Epithelial cell of prostate (primary cell): ENCODE measurements around the gene ASTN2.

Experiments used
- DNase-seq: peaks from one replicate; pipeline ENCODE4 v3.0.0-alpha.2; 2011; ENCODE audit warnings: low read depth, low spot score
- H3K27ac ChIP-seq: fragments of 450-650 bp; 2 replicates; pipeline ENCODE4 v1.5.1; 2017; ENCODE audit warnings: mild to moderate bottlenecking

Gene ASTN2

DNA sequence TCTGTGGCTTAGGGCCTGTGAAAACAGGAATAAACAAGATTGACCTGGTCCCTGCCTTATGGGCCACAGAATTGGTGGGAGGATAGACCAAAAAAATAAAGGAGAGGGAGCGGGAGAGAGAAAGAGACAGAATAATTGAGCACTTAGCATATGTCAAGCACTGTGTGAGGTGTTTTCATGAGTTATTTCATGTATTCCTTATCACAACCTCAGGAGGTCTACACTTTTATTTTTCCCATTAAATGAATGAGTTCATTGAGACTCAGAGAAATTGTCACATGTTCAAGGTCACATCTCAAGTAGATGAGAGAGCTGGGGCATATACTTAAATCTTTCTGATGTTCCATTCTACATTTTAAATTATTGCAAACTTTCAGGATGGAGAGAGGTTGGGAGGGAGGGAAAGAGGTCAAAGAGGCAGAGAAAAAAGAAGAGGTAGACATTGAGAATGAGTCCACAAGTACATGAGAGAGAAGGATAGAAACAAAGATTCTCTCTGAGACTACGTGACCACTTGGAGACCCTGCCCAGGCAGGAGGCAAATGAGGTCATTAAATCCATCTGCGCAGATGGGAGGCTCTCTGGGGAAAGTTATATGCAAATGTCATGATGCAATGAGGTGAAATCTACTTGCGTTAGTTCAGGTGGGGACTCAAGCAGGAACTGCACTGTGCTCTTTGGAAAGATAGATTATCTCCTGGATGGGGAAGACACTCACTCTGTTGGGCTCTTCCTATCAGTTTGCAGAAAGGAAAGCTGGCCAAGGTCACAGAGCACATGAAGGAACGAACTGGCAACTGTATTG, 1019.8 kb downstream of the ASTN2 start:
- DNase-seq, result no peak
- no peak overlapping the region for H3K27ac ChIP-seq

DNA sequence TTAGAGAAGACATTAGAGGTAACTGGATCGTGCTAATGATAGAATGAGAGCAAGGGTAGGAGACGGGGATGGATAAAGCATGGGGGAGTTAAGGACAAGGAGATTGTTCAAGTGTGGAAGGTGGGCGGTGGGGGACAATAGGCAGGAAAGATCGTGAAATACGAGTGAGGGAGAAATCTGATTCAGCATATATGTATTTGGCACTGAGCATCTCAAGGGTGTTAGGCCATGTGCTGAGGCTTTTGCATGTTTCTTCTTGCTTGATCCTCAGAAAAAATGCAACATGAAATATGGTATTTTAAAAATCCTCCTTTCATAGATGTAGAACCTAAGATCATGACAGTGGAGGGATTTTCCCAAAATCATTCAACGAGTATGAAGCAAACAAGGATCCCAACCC, 1020.8 kb downstream of the ASTN2 start:
- DNase-seq, result no peak

DNA sequence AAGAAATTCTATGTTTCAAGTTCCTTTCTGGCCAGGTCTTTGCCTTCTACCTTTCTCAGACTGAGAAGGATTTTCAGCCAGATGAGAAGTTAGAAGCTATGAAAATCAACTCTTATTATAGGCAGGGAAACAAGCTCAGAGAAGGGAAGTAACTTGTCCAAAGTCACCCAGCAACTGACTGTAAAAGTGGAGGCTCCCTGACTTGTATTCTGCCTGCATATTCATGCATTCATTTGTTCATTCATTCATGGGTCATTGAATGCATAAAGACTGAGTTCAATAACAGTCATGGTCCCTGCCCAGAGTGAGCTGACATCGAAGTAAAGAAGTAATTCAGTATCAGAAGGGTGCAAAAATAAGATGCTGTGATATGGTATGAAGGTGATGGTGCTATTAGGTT, 1021.7 kb downstream of the ASTN2 start:
- no peak overlapping the region for H3K27ac ChIP-seq
- no peak for DNase-seq

More for the DNA sequence above, 1020.8 kb downstream of the ASTN2 start:
- no peak overlapping the region for H3K27ac ChIP-seq

DNA sequence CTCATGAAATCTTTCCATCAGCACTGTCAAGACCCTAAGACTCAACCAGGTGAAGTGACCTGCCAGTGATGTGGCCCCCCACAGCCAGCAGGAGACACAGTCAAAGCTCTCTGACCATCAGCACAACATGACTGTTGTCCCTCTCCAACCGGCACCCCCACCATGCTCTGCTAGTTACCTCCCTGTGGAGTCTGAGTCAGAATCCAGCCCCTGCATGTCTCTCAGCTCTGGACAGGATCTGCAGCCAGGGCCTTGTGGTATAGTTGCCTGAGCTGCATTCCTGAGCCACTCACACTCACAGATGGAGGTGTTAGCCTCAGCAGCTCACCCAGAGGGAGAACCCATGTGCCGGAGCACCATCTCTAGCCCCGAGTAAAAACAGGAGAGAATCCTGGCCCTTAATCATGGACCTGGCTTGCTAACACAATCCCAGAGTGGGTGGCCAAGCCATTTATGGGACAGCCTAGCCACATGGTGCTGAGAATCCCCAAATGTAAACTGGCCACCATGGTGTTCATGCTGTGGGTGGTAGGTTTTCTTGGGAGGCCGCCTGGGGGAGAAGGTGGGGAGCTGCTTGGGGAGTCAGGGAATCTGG, 1023.5 kb downstream of the ASTN2 start:
- DNase-seq, result peak; percentile 83
- peak overlapping the region; percentile 37 for H3K27ac ChIP-seq

DNA sequence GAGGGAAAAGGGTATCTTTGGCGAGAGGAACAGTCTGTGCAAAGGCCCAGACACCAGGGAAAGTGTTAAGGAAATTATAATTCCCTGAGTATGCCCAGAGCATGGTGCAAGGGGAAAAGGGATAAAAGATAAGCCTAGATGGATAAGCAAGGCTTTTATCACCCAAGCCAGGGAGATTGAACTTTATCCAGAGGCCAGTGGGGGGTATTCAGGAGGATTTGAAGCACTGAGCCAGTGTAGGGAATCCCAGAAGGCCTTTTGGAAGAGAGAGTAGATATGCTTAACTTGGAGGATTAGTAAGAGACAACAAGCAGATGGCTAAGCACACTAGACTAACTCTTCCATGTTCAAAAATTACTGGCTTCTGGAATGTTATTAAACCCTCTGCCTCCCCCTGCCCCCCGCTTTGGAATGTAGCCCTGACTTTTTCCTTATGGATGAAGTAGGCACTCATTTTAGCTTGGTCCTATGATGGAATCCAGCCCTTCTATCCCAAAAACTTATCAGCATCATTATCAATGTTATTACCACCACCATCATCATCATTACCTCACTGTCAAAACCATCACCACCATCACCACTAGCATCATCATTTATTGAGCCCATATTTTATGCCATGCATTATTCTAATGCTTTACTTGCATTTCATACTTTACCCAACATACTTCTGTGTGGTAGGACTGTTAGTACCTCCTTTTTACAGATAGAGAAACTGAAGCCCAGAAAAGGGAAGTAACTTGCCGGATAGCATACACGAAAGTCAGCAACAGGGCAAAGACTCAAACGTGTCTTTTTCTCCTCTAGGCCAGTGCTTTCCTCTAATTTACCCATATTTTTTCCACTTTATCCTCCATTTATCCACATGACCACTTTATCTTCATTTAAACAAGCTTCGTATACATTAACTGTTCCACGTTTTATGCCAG, 1024.3 kb downstream of the ASTN2 start:
- H3K27ac ChIP-seq, result peak overlapping the region; percentile 37
- DNase-seq, result no peak

DNA sequence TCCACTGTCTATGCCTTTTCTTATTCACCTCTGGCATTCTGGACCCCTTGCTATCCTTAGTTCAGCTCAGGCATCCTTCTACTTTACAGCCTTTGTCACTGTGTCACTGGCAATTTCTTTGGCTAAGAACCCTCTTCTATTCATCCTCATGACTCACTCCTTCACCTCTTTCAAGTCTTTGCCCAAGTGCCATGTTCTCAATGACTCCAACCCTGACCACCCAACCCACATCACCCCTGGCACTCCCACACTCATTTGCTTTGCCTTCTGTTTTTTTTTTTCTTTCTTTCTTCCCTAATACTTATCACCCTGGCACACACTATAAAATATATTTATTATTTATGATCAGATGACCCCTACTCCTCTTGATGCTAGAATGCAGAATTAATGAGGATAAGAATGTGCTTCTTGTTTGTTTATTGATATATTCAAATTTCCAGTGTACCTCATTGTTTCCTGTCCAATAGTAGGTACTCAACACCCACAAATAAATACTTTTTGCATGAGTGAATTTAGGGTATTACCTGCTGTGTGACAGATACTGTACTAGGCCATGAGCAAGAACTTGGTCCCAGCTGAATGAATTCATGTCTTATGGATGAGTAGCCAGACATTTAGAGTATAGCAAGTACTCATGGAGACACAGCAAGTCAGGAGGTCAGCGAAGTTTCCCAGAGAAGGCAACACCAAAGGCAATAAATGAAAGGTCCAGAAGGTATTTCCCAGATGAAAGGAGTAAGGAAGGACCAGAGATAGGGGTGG, 1025.1 kb downstream of the ASTN2 start:
- no peak for DNase-seq
- no peak overlapping the region for H3K27ac ChIP-seq

DNA sequence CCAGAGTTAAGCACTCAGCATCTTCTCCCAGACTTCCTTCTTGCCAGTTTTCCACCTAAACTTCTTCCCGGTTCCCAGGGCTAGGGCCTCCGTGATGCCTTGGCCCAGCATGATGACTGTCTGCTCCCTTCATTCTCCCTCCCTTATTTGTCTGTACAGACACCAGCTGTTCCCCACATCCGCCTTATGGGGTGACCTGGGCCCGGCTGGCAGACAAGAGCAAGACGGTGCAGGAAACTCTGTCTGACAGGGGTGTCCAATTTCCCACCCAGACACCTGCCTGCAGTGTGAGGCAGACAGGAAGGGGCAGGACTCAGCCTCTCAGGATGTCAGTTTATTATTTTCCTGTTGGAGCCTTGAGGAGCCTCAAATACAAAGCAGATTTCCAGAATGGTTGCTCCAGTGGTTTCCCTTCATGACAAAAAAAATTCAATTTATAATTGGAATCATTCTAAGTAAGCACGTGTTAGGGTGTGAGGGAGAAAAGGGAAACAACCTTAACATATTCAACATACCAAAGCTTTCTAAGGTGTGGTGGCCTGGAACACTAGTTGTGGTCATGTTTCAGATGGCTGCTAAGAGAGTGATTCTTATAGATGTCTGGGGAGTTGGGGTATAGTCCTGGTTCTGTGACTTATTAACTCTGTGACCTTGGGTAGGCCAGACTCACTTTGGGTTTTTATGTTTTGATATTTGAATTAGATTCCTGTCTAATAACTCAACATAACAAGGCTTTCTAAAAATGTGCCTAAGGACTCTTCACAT, 1026.7 kb downstream of the ASTN2 start:
- peak overlapping the region; percentile 14 for H3K27ac ChIP-seq
- no peak for DNase-seq

DNA sequence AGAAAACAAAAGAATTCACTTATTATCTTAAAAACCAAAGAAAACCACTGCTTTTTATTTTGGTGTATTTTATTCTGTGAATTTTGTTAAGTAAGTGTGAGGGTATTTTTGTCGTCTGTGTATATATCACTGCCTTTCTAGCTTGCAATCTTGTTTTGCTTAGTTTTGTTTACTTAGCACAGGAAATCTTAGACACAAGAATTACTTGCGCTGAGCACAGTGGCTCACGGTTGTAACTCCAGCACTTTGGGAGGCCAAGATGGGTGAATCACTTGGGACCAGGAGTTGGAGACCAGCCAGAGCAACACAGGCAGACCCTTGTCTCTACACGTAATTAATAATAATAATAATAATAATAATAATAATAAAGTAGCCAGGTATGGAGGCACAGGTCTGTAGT, 1030.9 kb downstream of the ASTN2 start:
- DNase-seq, result no peak
- no peak overlapping the region for H3K27ac ChIP-seq

DNA sequence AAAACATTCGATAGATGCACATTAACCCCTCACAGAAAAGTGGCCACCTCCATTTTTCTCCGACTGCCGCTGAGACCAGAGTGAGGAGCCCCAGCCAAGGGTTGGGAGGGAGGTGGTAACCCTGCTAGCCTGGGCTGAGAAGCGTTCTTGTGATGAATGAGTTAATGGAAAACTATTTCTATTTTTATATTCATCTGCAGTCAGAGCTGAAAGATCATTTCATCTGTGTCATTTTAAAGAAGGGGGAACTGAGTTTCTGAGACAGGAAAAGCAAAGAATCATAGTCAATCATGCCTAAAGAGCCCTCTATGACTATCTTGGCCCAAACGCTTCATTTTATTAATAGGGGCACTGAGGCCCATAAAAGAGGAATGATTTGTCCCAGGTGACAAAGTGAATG, 1031.7 kb downstream of the ASTN2 start:
- H3K27ac ChIP-seq, result no peak overlapping the region
- DNase-seq, result no peak

DNA sequence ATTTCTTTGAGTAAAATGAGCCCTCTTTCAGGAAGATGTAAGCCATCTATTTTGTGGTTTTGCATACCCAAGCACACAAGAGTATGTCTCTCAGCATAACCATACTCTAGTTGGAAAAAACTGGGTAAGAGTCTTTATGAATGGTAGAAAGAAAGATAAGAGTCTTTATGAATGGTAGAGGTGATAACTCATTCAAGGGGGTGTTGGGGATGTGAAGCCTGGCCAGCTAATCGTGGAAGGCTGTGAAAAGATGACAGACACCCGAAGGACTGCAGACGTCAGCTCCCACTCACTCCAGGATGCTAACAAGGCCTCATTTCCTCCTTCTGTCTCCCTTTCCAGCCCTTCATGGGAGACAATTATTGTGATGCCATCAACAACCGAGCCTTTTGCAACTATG, 1032.8 kb downstream of the ASTN2 start:
- H3K27ac ChIP-seq, result no peak overlapping the region
- DNase-seq, result no peak

DNA sequence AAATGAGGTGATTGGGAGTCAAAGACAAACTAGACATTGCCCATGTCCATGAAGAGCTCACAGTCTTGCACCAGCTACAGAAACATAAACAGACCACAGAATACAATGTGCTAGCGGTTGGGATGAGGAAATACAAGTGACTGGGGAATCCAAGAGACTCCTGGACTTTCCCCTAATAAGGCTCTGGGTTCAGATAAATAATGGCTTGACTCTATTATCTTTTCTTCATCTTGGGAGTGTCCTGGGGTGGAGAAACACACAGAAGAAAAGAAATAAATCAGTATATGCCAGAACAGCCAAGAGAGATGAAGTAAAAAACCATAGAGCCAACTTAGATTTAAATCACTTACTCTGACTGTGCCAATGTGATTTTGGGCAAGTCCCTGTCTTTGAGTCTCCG, 1033.5 kb downstream of the ASTN2 start:
- no peak overlapping the region for H3K27ac ChIP-seq
- DNase-seq, result no peak

DNA sequence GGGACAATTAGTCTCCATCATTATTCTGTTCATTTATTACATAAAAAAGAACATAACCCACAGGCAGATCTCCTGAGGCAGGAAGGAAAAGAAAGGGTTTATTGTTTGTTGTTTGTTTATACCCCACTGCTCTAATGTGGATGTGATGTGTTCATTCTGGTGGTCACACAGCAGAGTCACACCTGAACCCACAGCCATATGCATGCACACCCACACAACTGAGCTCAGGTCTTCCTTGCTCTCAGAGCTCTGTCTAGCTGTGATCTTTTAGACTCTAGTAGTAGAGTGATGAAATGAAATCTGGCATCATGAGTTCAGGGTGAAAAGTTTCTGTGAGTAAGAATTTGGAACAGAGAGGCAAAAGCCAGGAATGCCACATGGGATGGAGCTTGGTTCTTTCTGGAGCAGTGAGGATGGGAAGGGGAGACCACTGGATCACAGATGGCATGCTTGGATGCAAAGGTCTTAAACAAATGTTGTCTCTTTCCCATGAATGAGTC, 1034.3 kb downstream of the ASTN2 start:
- no peak for DNase-seq
- no peak overlapping the region for H3K27ac ChIP-seq

DNA sequence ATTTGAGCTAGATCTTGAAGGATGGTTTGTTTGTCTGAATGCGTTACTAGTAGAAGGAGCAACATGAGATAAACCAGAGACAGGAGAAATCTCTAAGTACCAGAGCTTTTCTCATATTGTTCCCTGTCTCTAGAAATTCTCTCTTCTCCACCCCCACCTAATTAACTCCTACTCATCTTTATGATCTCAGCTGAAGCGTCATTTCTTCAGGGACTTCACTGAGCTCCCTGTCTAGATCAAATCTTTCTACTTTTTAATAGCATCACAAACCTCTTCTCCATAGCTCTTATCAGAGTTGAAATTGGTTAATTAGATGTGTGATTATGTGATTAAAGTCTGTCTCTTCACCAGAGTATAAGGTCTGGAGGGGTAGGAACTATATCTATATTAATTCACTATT, 1035.0 kb downstream of the ASTN2 start:
- DNase-seq, result no peak
- H3K27ac ChIP-seq, result no peak overlapping the region

DNA sequence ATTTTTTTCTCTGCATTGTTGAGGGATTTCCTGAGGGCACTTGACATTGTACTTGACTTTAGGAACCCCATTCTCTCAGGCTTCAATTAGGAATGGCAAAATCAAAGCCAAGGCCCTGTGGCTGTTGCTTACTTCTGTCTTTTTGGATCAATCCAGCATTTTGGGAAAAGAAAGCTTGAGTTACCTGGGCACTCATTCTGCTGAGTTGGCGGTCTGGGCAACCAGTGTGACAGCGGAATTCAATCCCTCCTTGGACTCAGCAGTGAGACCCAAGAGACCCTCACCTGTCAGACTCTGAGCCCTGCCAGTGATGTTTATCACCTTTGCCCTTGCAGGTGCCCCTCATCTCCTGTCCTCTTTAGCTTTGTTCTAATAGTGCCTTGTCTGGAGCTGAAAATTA, 1036.0 kb downstream of the ASTN2 start:
- DNase-seq, result no peak

DNA sequence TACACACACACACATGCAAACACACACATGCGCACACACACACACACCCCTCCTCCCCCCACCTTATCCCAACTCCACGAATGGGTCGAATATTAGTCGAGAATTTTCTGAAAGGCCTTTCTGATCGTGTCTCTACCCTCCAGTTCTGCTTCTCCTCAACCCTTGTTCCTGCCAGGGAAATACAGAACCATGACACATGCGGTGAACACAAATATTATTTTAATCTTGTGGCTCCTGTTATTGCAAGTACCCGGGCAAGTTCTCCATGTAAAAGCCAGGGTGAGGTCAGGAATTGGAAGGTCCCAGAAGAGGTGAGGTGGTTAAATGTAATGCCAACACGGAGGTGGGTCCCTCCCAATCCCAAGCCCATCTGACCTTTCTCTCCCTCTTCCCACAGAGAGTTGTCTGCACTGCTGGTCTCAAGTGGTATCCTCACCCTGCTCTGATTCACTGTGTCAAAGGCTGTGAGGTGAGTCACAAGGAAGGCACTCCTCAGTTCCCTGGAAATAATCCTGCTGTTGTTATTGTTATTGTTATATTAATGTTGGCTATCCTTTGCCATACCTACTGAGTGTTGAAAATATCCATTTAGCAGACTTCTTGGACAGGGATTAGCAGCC, 1037.6 kb downstream of the ASTN2 start:
- peak; percentile 27 for DNase-seq

More for the DNA sequence above, 1036.0 kb downstream of the ASTN2 start:
- H3K27ac ChIP-seq, result no peak overlapping the region

More for the DNA sequence above, 1037.6 kb downstream of the ASTN2 start:
- H3K27ac ChIP-seq, result no peak overlapping the region
